WTC11 (cell line): ENCODE data around the gene TMTC2. TPM values are rescaled to one million over a fixed set of nuclear protein-coding genes. Genes with fewer than 3 reads are reported as not detected.

Source experiments
- ATAC-seq: fragments of 200-7000 bp; cut with Tn5 transposase; 2 replicates; pipeline ENCODE4 v1.10.0; 2021; ENCODE audit warnings: mild to moderate bottlenecking, moderate library complexity
- CTCF ChIA-PET: fragments of 300-600 bp; sonication (Branson Sonifier 250); formaldehyde crosslinking; loops from one replicate; lab custom pipeline; 2021; ENCODE audit warnings: antibody characterized with exemption; lab: Charles Lee
- POLR2A ChIA-PET: fragments of 350-600 bp; sonication (Branson Sonifier 250); formaldehyde crosslinking; loops from one replicate; lab custom pipeline; 2021; ENCODE audit warnings: antibody characterized with exemption; lab: Charles Lee
- DNase-seq: peaks from one replicate; pipeline ENCODE4 v3.0.0; 2021; ENCODE audit warnings: low spot score
- H3K27ac Mint-ChIP-seq: 2 replicates; pipeline ENCODE4 v1.8.0; 2021; ENCODE audit warnings: mixed read lengths
- H3K27me3 Mint-ChIP-seq: 2 replicates; pipeline ENCODE4 v1.8.0; 2021; ENCODE audit warnings: low read depth, mild to moderate bottlenecking, moderate library complexity, mixed read lengths
- H3K36me3 Mint-ChIP-seq: 2 replicates; pipeline ENCODE4 v1.8.0; 2021; ENCODE audit warnings: mixed read lengths
- H3K4me1 Mint-ChIP-seq: 2 replicates; pipeline ENCODE4 v1.8.0; 2022; ENCODE audit warnings: mixed read lengths
- H3K4me3 Mint-ChIP-seq: 2 replicates; pipeline ENCODE4 v1.8.0; 2021; ENCODE audit warnings: mild to moderate bottlenecking, moderate library complexity, mixed read lengths
- H3K9me3 Mint-ChIP-seq: 2 replicates; pipeline ENCODE4 v1.8.0; 2021; ENCODE audit warnings: mixed read lengths
- AFF4 ChIP-seq: sonication (generic); formaldehyde crosslinking; IDR thresholded peaks from 2 replicates; pipeline ENCODE4 v1.8.1; 2023; ENCODE audit warnings: mild to moderate bottlenecking, missing genetic modification reagents, borderline replicate concordance
- AR ChIP-seq: fragments of 250-450 bp; sonication (Bioruptor Pico); IDR thresholded peaks from 2 replicates; pipeline ENCODE4 v1.9.0; 2021; ENCODE audit warnings: mild to moderate bottlenecking
- ATF3 ChIP-seq: sonication (generic); formaldehyde crosslinking; conservative IDR thresholded peaks from 2 replicates; pipeline ENCODE4 v1.8.1; 2022; ENCODE audit warnings: mild to moderate bottlenecking, missing genetic modification reagents
- ELF4 ChIP-seq: sonication (generic); formaldehyde crosslinking; IDR thresholded peaks from 2 replicates; pipeline ENCODE4 v1.8.1; 2022; ENCODE audit warnings: low read depth, mild to moderate bottlenecking, moderate library complexity, missing genetic modification reagents
- FOXJ3 ChIP-seq: sonication (generic); formaldehyde crosslinking; IDR thresholded peaks from 2 replicates; pipeline ENCODE4 v1.9.0; 2021; ENCODE audit warnings: missing genetic modification reagents, mild to moderate bottlenecking, borderline replicate concordance
- FOXP4 ChIP-seq: sonication (generic); formaldehyde crosslinking; IDR thresholded peaks from 2 replicates; pipeline ENCODE4 v1.8.0; 2022; ENCODE audit warnings: mild to moderate bottlenecking, missing genetic modification reagents
- IRF1 ChIP-seq: sonication (generic); formaldehyde crosslinking; IDR thresholded peaks from 2 replicates; pipeline ENCODE4 v1.8.0; 2023; ENCODE audit warnings: missing genetic modification reagents
- IRF2 ChIP-seq: sonication (generic); formaldehyde crosslinking; IDR thresholded peaks from 2 replicates; pipeline ENCODE4 v1.8.0; 2022; ENCODE audit warnings: low read depth, missing genetic modification reagents, borderline replicate concordance
- MLX ChIP-seq: sonication (generic); formaldehyde crosslinking; IDR thresholded peaks from 2 replicates; pipeline ENCODE4 v1.8.1; 2023; ENCODE audit warnings: mild to moderate bottlenecking, missing genetic modification reagents, moderate library complexity
- NFE2L1 ChIP-seq: sonication (generic); formaldehyde crosslinking; IDR thresholded peaks from 2 replicates; pipeline ENCODE4 v1.8.1; 2023; ENCODE audit warnings: missing genetic modification reagents
- NFYB ChIP-seq: sonication (generic); formaldehyde crosslinking; conservative IDR thresholded peaks from 2 replicates; pipeline ENCODE4 v1.8.0; 2022; ENCODE audit warnings: low read depth, missing genetic modification reagents
- NR1H2 ChIP-seq: sonication (generic); formaldehyde crosslinking; IDR thresholded peaks from 2 replicates; pipeline ENCODE4 v1.9.0; 2021; ENCODE audit warnings: mild to moderate bottlenecking, moderate library complexity, missing genetic modification reagents
- TEAD1 ChIP-seq: sonication (generic); formaldehyde crosslinking; IDR thresholded peaks from 2 replicates; pipeline ENCODE4 v1.8.0; 2022; ENCODE audit warnings: mild to moderate bottlenecking, missing genetic modification reagents
- ZBTB21 ChIP-seq: sonication (generic); formaldehyde crosslinking; IDR thresholded peaks from 2 replicates; pipeline ENCODE4 v1.8.1; 2023; ENCODE audit warnings: mild to moderate bottlenecking, missing genetic modification reagents, borderline replicate concordance
- ZBTB43 ChIP-seq: sonication (generic); formaldehyde crosslinking; IDR thresholded peaks from 2 replicates; pipeline ENCODE4 v1.8.1; 2023; ENCODE audit warnings: mild to moderate bottlenecking, missing genetic modification reagents
- ZNF219 ChIP-seq: sonication (generic); formaldehyde crosslinking; IDR thresholded peaks from 2 replicates; pipeline ENCODE4 v1.8.0; 2023; ENCODE audit warnings: missing genetic modification reagents, mild to moderate bottlenecking, borderline replicate concordance
- ZNF317 ChIP-seq: sonication (generic); formaldehyde crosslinking; IDR thresholded peaks from 2 replicates; pipeline ENCODE4 v1.8.1; 2023; ENCODE audit warnings: low read depth, mild to moderate bottlenecking, moderate library complexity, missing genetic modification reagents, borderline replicate concordance
- ZSCAN18 ChIP-seq: fragments of 250-450 bp; sonication (Bioruptor Pico); IDR thresholded peaks from 2 replicates; pipeline ENCODE4 v2.1.2; 2022; ENCODE audit warnings: mild to moderate bottlenecking, moderate library complexity
- total RNA-seq: library from RNA; stranded (reverse); gene quantifications from 3 replicates; pipeline ENCODE4 v1.2.3, GENCODE V29; 2021

TMTC2 gene
- total RNA-seq, 1 experiment from 2014 or later, result 6.4 TPM

- Mint-ChIP-seq H3K36me3 (no peaks in the 10 kb centered on the region), H3K9me3 (no peaks in the 10 kb centered on the region), H3K27ac (peak overlapping the region; percentile 37), H3K4me1 (peaks cover 18% of the 10 kb centered on the region), H3K27me3 (no peaks in the 10 kb centered on the region), H3K4me3 (no peak overlapping the region)
- ATAC-seq (peak; percentile 39; the same call in 1 of the 2 replicates), DNase-seq (no peak)
- ChIA-PET POLR2A (no interaction called here), CTCF (no interaction called here)
- TF ChIP-seq MLX (CRISPR knock-in tag), result no peak
- TF ChIP-seq ATF3 (CRISPR knock-in tag), result no peak
- no peak for TF ChIP-seq FOXP4
- no peak for TF ChIP-seq IRF2 (CRISPR knock-in tag)
- no peak for TF ChIP-seq IRF1
- no peak for TF ChIP-seq ZNF317 (CRISPR knock-in tag)
Measured at GRCh38 chr12:83042441-83043200, 355.9 kb downstream of the TMTC2 start.

- DNase-seq (no peak), ATAC-seq (no peak)
- Mint-ChIP-seq H3K27ac (no peak overlapping the region), H3K27me3 (no peaks in the 10 kb centered on the region), H3K36me3 (no peaks in the 10 kb centered on the region; the same call in 1 of the 2 replicates), H3K4me1 (peaks cover 18% of the 10 kb centered on the region), H3K9me3 (peaks cover 8% of the 10 kb centered on the region), H3K4me3 (no peak overlapping the region)
- CTCF ChIA-PET, result no interaction called here
- POLR2A ChIA-PET, result no interaction called here
- TF ChIP-seq ELF4 (CRISPR knock-in tag) (no peak), AFF4 (CRISPR knock-in tag) (no peak), IRF1 (no peak), NFE2L1 (CRISPR knock-in tag) (no peak), TEAD1 (no peak), NR1H2 (CRISPR knock-in tag) (no peak), ATF3 (CRISPR knock-in tag) (no peak), ZBTB43 (CRISPR knock-in tag) (no peak), ZSCAN18 (CRISPR knock-in tag) (no peak), ZBTB21 (CRISPR knock-in tag) (no peak), AR (CRISPR knock-in tag) (no peak), NFYB (CRISPR knock-in tag) (no peak), FOXJ3 (CRISPR knock-in tag) (no peak), ZNF219 (CRISPR knock-in tag) (no peak)
Measured at GRCh38 chr12:83044736-83045135, 358.0 kb downstream of the TMTC2 start.
